Measurements from ENCODE around the gene SLC8A1. TPM values are rescaled to one million over a fixed set of nuclear protein-coding genes. Genes with fewer than 3 reads are reported as not detected.
A peak's percentile ranks its signal among the peaks of the same experiment; 100 is the strongest.

SLC8A1 gene
- total and polyA plus RNA-seq, 2 donors (not counting 1 experiment from before 2014, with no cell fraction given), result 17.4 to 109 TPM

DNA sequence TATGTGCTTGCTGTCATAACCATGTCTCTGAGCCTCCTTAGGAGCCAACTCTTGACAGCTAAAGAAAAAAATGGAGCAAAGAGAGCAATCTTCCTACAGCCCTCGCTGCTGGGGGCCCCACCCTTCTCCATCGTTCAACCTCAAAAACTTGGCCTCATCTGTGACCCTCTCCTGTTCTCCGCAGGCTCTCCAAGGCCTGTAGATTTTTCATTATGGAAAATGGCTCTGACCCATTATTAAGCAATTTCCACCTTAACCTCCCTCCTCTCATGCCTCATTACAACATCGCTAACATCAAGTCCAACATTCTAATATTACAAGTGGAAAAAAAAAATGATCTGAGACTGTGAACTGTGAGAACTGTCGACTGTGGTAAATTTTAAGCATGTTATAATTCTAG, 98.7 kb downstream of the SLC8A1 start:
- no peak overlapping the region for H3K9ac ChIP-seq (ENCODE audit: insufficient read depth, low read length)
- no peaks in the 10 kb centered on the region for H3K9me3 ChIP-seq (ENCODE audit: control insufficient read depth, insufficient read depth, low read depth, low read length)
- H3K36me3 ChIP-seq (ENCODE audit: control insufficient read depth, insufficient read depth, low read length), result no peaks in the 10 kb centered on the region
- no peaks in the 10 kb centered on the region for H3K27me3 ChIP-seq (ENCODE audit: control insufficient read depth, insufficient read depth, low read length)
- H3K4me1 ChIP-seq (ENCODE audit: control insufficient read depth, extremely low read depth, insufficient read depth, low read length), result peaks cover 13% of the 10 kb centered on the region
- no peaks in the 10 kb centered on the region for H4K20me1 ChIP-seq (ENCODE audit: control insufficient read depth, extremely low read depth, insufficient read depth, low read length)
- no peaks in the 10 kb centered on the region for H3K79me2 ChIP-seq (ENCODE audit: control insufficient read depth, insufficient read depth, low read length)
- H3K4me2 ChIP-seq (ENCODE audit: extremely low read depth, insufficient read depth, low read length), result no peak overlapping the region
- H3K27ac ChIP-seq (ENCODE audit: insufficient read depth, low read length), result no peak overlapping the region
- H2AFZ ChIP-seq (ENCODE audit: low read length), result no peak overlapping the region
- DNase-seq (ENCODE audit: low read depth in 2 of 2), result peak; percentile 39 to 59
- no peak overlapping the region for H3K4me3 ChIP-seq (replicated peaks in 1 of 4; ENCODE audit: control extremely low read depth in 1 of 4, insufficient read depth in 1 of 4, low read depth in 3 of 4, low read length in 4 of 4)
- TF ChIP-seq EZH2 (IDR thresholded peaks at IDR 0.05; ENCODE audit: low read length, missing control alignments), result no peak
- TF ChIP-seq, protein P1, sequence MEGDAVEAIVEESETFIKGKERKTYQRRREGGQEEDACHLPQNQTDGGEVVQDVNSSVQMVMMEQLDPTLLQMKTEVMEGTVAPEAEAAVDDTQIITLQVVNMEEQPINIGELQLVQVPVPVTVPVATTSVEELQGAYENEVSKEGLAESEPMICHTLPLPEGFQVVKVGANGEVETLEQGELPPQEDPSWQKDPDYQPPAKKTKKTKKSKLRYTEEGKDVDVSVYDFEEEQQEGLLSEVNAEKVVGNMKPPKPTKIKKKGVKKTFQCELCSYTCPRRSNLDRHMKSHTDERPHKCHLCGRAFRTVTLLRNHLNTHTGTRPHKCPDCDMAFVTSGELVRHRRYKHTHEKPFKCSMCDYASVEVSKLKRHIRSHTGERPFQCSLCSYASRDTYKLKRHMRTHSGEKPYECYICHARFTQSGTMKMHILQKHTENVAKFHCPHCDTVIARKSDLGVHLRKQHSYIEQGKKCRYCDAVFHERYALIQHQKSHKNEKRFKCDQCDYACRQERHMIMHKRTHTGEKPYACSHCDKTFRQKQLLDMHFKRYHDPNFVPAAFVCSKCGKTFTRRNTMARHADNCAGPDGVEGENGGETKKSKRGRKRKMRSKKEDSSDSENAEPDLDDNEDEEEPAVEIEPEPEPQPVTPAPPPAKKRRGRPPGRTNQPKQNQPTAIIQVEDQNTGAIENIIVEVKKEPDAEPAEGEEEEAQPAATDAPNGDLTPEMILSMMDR (conservative IDR thresholded peaks at IDR 0.05 in 1 of 2, IDR thresholded peaks at IDR 0.05 in 1 of 2; ENCODE audit: low read depth in 1 of 2, low read length in 2 of 2), result no peak

DNA sequence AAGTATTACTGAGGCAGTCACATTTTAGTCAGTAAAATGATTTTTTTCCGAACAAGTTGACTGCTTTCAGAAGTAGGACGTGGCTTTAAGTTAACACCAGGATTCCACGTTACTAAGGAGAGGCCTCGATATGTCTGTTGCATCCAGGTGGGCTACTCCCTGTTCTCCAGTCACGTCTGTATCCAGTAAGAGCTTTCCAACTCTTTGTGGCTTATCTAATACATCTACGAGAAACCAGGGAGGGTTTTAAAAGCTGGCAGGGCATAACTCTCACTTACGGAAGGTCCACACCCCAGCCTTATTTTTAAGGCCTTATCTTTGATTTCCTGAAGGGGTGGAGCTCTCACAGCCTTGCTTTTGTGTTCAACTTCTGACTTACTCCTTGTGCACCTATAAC, 99.2 kb downstream of the SLC8A1 start:
- Histone ChIP-seq H3K4me3 (replicated peaks in 1 of 4; ENCODE audit: control extremely low read depth in 1 of 4, insufficient read depth in 1 of 4, low read depth in 3 of 4, low read length in 4 of 4) (no peak overlapping the region), H3K36me3 (ENCODE audit: control insufficient read depth, insufficient read depth, low read length) (no peaks in the 10 kb centered on the region), H3K27ac (ENCODE audit: insufficient read depth, low read length) (no peak overlapping the region), H3K4me1 (ENCODE audit: control insufficient read depth, extremely low read depth, insufficient read depth, low read length) (peaks cover 13% of the 10 kb centered on the region), H3K79me2 (ENCODE audit: control insufficient read depth, insufficient read depth, low read length) (no peaks in the 10 kb centered on the region), H3K27me3 (ENCODE audit: control insufficient read depth, insufficient read depth, low read length) (no peaks in the 10 kb centered on the region), H3K4me2 (ENCODE audit: extremely low read depth, insufficient read depth, low read length) (no peak overlapping the region), H3K9ac (ENCODE audit: insufficient read depth, low read length) (no peak overlapping the region), H2AFZ (ENCODE audit: low read length) (no peak overlapping the region), H3K9me3 (ENCODE audit: control insufficient read depth, insufficient read depth, low read depth, low read length) (no peaks in the 10 kb centered on the region), H4K20me1 (ENCODE audit: control insufficient read depth, extremely low read depth, insufficient read depth, low read length) (no peaks in the 10 kb centered on the region)
- no peak for DNase-seq (ENCODE audit: low read depth in 2 of 2)
- TF ChIP-seq EZH2 (IDR thresholded peaks at IDR 0.05; ENCODE audit: low read length, missing control alignments), result no peak
- TF ChIP-seq, protein P1 (conservative IDR thresholded peaks at IDR 0.05 in 1 of 2, IDR thresholded peaks at IDR 0.05 in 1 of 2; ENCODE audit: low read depth in 1 of 2, low read length in 2 of 2), result no peak

DNA sequence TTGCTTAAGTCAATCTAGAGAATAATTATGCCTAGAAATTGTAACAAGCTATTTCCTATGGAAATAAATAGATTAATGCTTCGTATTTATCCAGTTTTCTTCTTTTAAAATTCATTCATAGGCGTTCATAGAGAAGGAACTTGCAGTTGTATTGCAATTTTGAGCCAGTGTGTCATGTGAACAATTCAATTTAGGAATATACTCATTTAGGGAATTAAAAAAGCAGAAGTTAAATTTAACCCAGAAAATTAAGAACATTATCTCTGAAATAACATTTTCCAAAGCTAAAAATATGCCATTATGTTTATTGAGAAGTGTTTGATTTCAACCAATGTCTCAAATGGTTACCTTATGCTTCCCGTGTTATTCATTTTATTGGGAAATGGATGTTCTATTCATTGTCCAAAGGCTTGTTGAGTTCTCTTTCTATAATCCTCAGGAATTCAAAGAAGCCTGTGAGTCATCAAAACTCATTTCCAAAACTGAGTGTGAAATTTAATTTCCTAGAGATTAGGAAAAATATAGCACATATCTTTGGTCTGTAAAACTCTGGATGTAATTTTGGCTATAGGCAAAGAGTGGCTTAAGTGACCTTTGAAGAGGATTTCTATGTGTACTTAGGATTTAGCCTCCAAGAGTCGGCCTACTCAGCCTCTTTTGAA, 99.7 kb downstream of the SLC8A1 start:
- no peak overlapping the region for H3K27ac ChIP-seq (ENCODE audit: insufficient read depth, low read length)
- no peak overlapping the region for H3K4me3 ChIP-seq (replicated peaks in 1 of 4; ENCODE audit: control extremely low read depth in 1 of 4, insufficient read depth in 1 of 4, low read depth in 3 of 4, low read length in 4 of 4)
- H4K20me1 ChIP-seq (ENCODE audit: control insufficient read depth, extremely low read depth, insufficient read depth, low read length), result no peaks in the 10 kb centered on the region
- no peak overlapping the region for H2AFZ ChIP-seq (ENCODE audit: low read length)
- no peak overlapping the region for H3K9ac ChIP-seq (ENCODE audit: insufficient read depth, low read length)
- no peaks in the 10 kb centered on the region for H3K9me3 ChIP-seq (ENCODE audit: control insufficient read depth, insufficient read depth, low read depth, low read length)
- H3K4me2 ChIP-seq (ENCODE audit: extremely low read depth, insufficient read depth, low read length), result no peak overlapping the region
- H3K79me2 ChIP-seq (ENCODE audit: control insufficient read depth, insufficient read depth, low read length), result no peaks in the 10 kb centered on the region
- H3K4me1 ChIP-seq (ENCODE audit: control insufficient read depth, extremely low read depth, insufficient read depth, low read length), result peaks cover 13% of the 10 kb centered on the region
- H3K36me3 ChIP-seq (ENCODE audit: control insufficient read depth, insufficient read depth, low read length), result no peaks in the 10 kb centered on the region
- peak in 1 of 2 donors; percentile 51 for DNase-seq (ENCODE audit: low read depth in 2 of 2)
- H3K27me3 ChIP-seq (ENCODE audit: control insufficient read depth, insufficient read depth, low read length), result no peaks in the 10 kb centered on the region
- no peak for TF ChIP-seq EZH2 (IDR thresholded peaks at IDR 0.05; ENCODE audit: low read length, missing control alignments)
- TF ChIP-seq, protein P1 (conservative IDR thresholded peaks at IDR 0.05 in 1 of 2, IDR thresholded peaks at IDR 0.05 in 1 of 2; ENCODE audit: low read depth in 1 of 2, low read length in 2 of 2), result no peak
